RWPE2 (cell line): ENCODE data around the gene N4BP2L1.

Source experiments
- ATAC-seq: fragments of 200-7000 bp; cut with Tn5 transposase; 3 replicates; pipeline ENCODE4 v1.9.1; 2021; ENCODE audit warnings: low read depth
- DNase-seq: peaks from one replicate; pipeline ENCODE4 v3.0.0-alpha.2; 2020; ENCODE audit warnings: low spot score
- H3K27ac ChIP-seq: fragments of 450-650 bp; 2 replicates; pipeline ENCODE4 v1.5.1; 2017; ENCODE audit warnings: mild to moderate bottlenecking; ENCODE audit not compliant: poor library complexity, severe bottlenecking
- H3K27me3 ChIP-seq: fragments of 250-450 bp; sonication (Bioruptor Pico); 2 replicates; pipeline ENCODE4 v1.5.1; 2021; ENCODE audit warnings: mild to moderate bottlenecking, moderate library complexity; ENCODE audit not compliant: insufficient read depth, poor library complexity, severe bottlenecking
- H3K36me3 ChIP-seq: fragments of 250-450 bp; sonication (Bioruptor Pico); 2 replicates; pipeline ENCODE4 v1.5.1; 2020; ENCODE audit warnings: low read depth, mild to moderate bottlenecking, moderate library complexity
- H3K4me1 ChIP-seq: fragments of 250-450 bp; sonication (Bioruptor Pico); 2 replicates; pipeline ENCODE4 v1.5.1; 2021; ENCODE audit warnings: mild to moderate bottlenecking, moderate library complexity; ENCODE audit not compliant: insufficient read depth, poor library complexity, severe bottlenecking
- H3K4me3 ChIP-seq: fragments of 250-450 bp; sonication (Bioruptor Pico); 2 replicates; pipeline ENCODE4 v1.5.1; 2021; ENCODE audit warnings: mild to moderate bottlenecking, moderate library complexity; ENCODE audit not compliant: severe bottlenecking
- H3K9me3 ChIP-seq: fragments of 250-450 bp; sonication (Bioruptor Pico); 2 replicates; pipeline ENCODE4 v1.5.1; 2021; ENCODE audit warnings: mild to moderate bottlenecking, moderate library complexity; ENCODE audit not compliant: severe bottlenecking
- TF ChIP-seq, protein P1 (sequence below): fragments of 450-650 bp; IDR thresholded peaks from one replicate; pipeline ENCODE4 v1.5.1; 2017; ENCODE audit warnings: mild to moderate bottlenecking, moderate library complexity; ENCODE audit not compliant: poor library complexity, severe bottlenecking

The N4BP2L1 gene

DNA sequence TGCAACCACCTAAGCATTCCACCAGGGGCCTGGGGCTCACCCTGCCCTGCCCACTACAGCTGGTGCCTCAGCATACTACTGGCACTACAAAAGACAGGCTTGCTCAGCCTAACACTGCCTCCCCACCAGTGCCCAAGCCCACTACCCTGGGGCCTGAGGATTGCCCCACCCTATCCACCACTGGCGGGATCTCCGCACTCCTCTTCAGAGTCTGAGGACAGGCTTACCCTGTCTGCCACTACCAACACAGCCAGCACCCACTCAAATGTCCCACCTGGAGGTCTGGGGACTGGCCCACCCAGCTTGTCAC is 27.6 kb upstream of the N4BP2L1 start:
- ATAC-seq = no peak
- H3K4me3 ChIP-seq = no peak overlapping the region
- H3K27me3 ChIP-seq = no peaks in the 10 kb centered on the region
- TF ChIP-seq, protein P1, sequence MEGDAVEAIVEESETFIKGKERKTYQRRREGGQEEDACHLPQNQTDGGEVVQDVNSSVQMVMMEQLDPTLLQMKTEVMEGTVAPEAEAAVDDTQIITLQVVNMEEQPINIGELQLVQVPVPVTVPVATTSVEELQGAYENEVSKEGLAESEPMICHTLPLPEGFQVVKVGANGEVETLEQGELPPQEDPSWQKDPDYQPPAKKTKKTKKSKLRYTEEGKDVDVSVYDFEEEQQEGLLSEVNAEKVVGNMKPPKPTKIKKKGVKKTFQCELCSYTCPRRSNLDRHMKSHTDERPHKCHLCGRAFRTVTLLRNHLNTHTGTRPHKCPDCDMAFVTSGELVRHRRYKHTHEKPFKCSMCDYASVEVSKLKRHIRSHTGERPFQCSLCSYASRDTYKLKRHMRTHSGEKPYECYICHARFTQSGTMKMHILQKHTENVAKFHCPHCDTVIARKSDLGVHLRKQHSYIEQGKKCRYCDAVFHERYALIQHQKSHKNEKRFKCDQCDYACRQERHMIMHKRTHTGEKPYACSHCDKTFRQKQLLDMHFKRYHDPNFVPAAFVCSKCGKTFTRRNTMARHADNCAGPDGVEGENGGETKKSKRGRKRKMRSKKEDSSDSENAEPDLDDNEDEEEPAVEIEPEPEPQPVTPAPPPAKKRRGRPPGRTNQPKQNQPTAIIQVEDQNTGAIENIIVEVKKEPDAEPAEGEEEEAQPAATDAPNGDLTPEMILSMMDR = no peak
- no peak for DNase-seq
- H3K27ac ChIP-seq = no peak overlapping the region
- H3K36me3 ChIP-seq = no peaks in the 10 kb centered on the region
- H3K4me1 ChIP-seq = no peaks in the 10 kb centered on the region
- peaks cover 7% of the 10 kb centered on the region for H3K9me3 ChIP-seq

DNA sequence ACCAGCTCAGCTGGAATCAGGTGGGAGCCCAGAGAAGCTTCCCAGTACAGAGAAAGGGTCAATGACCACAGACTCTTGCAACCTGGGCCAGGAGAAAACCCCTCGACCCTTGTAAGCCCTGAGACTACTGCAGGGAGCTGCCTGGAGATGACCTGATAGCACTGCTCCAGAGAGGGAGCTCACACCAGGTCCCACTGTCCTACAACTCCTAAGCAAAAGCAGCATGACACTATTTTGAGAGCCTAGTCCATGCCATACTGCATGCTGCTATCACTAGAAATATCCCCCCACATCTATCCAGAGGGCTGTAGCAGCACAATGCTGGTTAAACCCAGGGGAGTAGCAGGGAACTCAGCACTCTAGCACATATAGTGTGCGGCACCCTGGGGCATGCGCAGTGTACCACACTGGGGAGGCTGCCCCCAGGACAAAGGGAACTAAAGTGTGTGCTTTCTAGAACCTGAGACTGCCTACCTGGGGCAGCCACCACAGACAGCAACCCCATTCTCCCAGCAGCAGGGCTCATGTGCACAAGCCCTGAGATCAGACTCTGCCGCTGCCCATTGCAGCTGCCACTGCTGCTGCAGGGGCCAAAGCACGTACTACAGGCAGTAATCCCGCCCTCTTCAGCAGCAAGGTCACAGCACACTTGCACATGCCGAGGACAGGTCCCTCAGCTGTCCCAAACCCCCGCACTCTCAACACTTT is 27.1 kb upstream of the N4BP2L1 start:
- DNase-seq (no peak), ATAC-seq (no peak)
- TF ChIP-seq, protein P1 = no peak
- Histone ChIP-seq H3K36me3 (no peaks in the 10 kb centered on the region), H3K4me1 (no peaks in the 10 kb centered on the region), H3K27ac (no peak overlapping the region), H3K9me3 (peaks cover 7% of the 10 kb centered on the region), H3K27me3 (no peaks in the 10 kb centered on the region), H3K4me3 (no peak overlapping the region)

DNA sequence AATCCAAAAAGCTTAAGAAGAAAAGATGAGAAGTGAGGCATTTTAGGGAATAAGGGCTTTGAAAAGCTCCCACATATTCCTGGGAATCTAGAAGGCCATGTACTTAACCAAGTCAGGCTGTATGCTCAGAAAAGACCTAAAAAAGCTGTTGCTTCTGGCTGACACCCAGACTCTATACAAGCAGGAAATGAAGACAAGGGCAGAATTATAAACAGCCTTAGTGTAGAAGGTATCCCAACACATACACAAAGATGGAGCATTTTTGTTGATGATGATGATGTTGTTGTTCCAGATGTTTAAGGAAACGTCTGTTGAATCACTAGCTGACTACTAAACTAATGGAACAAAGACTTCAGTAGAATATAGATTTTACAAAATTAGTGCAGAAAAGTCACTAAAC is 26.1 kb upstream of the N4BP2L1 start:
- Histone ChIP-seq H3K4me3 (no peak overlapping the region), H3K9me3 (peaks cover 7% of the 10 kb centered on the region), H3K36me3 (no peaks in the 10 kb centered on the region), H3K27me3 (no peaks in the 10 kb centered on the region), H3K27ac (no peak overlapping the region), H3K4me1 (no peaks in the 10 kb centered on the region)
- TF ChIP-seq, protein P1 = no peak
- no peak for ATAC-seq
- DNase-seq = no peak

DNA sequence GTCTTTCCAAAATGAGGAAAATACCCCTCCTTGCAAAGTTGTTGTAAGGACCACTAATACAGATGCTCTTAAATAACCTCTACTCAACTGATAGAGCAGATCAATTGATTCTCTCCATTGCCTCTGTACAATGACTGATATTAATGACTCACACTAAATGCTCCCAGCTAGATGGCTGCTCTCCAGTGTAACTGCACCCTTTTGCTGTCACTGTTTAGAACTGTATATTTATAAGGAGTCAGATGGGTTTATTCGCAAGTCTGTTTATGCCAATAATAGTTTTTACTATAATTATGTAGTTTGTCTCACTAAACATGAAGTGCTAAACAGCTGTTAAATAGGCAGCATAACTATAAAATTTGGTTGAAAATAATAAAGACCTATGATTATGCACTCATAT is 21.0 kb upstream of the N4BP2L1 start:
- DNase-seq = no peak
- TF ChIP-seq, protein P1 = no peak
- H3K4me3 ChIP-seq = no peak overlapping the region
- no peaks in the 10 kb centered on the region for H3K27me3 ChIP-seq
- no peaks in the 10 kb centered on the region for H3K4me1 ChIP-seq
- H3K27ac ChIP-seq = no peak overlapping the region
- no peaks in the 10 kb centered on the region for H3K36me3 ChIP-seq
- no peak for ATAC-seq
- no peaks in the 10 kb centered on the region for H3K9me3 ChIP-seq

DNA sequence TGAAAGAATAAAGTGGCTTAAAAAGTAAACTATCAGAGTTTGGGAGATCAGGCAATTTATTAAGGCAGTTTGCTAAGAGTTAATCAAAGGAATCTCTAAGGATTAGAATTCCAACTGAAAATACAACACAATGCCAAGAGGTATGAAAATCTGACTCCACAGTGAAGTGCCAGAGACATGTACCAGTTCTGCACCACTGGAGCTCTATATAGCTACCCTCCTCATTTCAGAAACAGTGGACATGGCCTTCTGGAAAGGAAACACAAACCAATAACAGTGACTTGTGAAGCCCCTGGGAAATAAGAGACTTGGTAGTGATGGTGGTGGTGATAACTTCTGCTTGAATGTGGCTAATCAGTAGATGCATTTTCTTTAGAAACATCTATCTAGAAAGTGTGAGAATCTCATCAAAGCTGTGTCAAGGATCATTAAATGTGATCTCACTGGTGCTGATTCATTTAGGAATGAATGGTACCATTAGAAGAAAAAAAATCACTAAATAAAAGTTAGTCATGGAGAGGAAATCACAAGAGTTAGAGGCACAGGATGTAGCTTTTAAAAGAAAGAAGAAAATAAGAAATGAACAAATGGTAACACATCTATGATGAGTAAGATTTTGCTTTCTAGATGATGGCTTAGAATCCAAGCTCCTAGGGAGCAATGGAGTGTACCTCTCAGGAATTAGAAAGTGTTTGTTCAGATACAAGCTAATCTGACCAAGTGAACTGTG is 20.1 kb upstream of the N4BP2L1 start:
- no peaks in the 10 kb centered on the region for H3K27me3 ChIP-seq
- no peak overlapping the region for H3K27ac ChIP-seq
- H3K9me3 ChIP-seq = no peaks in the 10 kb centered on the region
- H3K36me3 ChIP-seq = no peaks in the 10 kb centered on the region
- TF ChIP-seq, protein P1 = no peak
- no peak overlapping the region for H3K4me3 ChIP-seq
- no peak for DNase-seq
- no peak for ATAC-seq
- no peaks in the 10 kb centered on the region for H3K4me1 ChIP-seq
